GM12892 (cell line): Measurements from ENCODE around the gene PAFAH1B1.
"Not testable (repeated sequence)": the region's sequence is repeated elsewhere in the genome, so short reads cannot be mapped to it uniquely, and the experiment has no call there.

ENCODE experiments used
- POLR2A ChIP-seq: IDR thresholded peaks from 2 replicates; pipeline ENCODE4 v1.6.1; 2011; ENCODE audit warnings: low read depth, low read length, control low read depth
- POLR2AphosphoS5 ChIP-seq: IDR thresholded peaks from 2 replicates; pipeline ENCODE4 v1.6.1; 2011; ENCODE audit warnings: low read depth, low read length, control low read depth

- not testable (repeated sequence) for TF ChIP-seq POLR2A, POLR2AphosphoS5
These were observed 28.5 kb downstream of the PAFAH1B1 start for GRCh38 chr17:2621951-2622405.
